Measurements from ENCODE around the gene YIPF3.
"Not testable (repeated sequence)": the region's sequence is repeated elsewhere in the genome, so short reads cannot be mapped to it uniquely, and the experiment has no call there.

Gene YIPF3

DNA sequence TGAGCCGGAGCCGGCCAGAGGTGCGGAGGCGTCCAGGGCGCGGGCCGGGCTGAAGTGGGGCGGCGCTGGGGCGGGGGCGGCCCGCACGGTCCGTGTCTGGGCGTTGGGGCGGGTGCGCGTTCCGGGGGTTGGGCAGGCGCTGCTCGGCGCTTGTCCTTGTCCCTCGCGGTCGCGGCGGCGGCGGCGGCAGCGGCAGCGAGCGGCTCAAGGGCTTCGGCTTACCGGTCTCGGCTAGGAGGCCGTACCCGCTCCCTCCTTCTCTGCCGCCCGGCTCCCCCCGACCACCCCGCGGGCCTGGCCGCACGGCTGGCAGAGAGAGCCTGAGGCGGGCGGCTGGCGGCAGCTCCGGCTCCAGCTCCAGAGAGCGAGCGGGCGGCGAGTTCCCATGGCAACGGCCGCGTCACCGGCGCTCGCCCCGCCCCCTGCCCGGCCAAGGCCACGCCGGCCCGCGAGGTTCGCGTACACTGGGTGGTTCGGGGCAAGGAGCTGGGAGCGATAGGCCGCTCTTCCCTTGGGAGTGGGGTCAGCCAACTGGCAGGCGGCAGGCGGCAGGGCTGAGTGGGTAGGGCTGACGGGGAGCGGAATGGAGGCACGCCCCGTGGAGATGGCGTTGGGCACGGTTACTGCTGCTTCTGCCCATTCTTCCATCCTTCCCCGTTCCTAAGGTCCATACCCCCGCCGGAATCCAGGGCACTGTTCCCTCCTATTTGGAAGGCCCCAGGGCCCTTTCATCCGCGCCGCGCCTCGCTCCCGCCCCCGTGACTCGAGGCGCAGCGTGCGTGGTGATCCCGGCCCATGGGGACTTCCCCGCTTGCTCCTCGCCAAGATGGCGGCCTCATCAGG, 6.5 kb downstream of the YIPF3 start, which contains the start of gene LRRC73:
Gene LRRC73 (minus strand): TSS at position 363 of the 843 bp plus-strand sequence. CDS start 561 bp downstream, outside the sequence.
- DNase-seq (ENCODE audit: low read depth in 2 of 2) = peak; percentile 43 to 71

DNA sequence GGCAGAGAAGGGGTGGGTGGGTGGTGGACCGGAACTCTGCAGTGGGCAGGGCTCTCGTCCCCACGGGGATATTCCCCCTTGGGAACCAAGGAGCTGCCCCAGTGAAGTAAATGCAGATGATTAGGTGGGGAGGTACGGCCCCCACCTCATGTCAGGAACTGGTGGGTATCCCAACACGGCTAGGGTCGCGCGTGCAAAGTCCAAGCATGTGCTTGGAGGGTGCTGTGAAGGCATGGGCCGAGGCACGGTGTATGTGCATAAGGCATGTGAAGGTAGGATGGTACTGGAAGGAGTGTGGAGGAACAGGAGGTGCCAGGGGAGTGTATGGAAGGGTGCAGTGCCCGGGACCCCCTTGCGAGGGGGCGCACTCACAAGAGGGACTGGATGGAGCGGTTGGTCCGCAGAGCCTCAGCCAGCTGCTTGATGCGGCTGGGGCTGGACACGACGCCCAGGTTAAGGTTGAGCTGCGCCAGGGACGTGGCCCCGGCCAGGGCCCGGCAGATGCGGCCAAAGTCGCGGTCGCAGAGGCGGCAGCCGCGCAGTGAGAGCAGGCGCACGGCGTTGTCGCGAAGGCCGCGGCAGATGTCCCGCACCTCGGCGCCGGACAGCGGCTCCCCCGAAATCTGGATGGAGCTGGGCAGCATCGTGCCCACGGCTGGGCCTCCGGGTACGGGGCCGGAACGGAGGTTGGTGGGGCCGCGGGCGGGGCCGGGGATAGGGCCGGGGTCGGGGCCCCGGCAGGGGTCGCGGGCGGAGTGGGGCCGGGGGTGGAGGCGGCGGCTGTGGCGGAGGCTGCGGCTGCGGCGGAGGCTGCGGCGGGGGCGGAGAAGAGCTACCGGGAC, 7.4 kb downstream of the YIPF3 start:
- DNase-seq (ENCODE audit: low read depth in 2 of 2) = no peak

DNA sequence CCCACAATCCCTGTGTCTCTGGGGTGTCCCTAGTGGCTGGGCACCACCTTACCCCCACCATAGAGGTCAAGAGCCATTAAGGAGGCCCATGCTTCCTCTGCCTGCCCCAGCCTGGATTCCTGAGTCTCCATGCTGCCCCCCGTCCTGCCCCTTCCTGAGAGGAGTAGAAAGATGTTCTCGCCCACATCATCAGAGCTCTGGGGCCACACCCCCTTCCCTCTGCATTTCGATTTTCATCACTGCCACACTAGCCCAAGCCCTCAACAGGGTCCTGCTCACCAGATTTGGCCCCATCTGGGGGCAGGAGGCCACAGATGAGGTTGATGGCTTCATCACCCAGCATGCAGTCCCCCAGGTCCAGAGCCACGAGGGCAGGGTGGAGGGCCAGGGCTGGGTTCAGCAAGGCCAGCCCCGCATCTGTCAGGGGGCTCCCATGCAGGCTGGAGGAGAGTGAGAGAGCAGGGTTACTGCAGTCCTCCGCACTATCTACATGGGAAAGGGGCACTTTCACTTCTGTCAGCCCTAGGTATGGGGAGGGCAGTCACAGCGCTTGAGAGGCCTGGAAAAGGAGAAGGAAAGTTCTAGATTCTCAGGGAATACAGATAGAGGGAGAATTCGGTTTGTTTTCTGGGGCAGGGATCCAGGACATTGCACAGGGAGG, 8.1 kb downstream of the YIPF3 start:
- DNase-seq (ENCODE audit: low read depth in 2 of 2) = no peak

GRCh38 chr6:43506667-43507471, 9.9 kb downstream of the YIPF3 start:
- DNase-seq (ENCODE audit: low read depth in 2 of 2) = peak; percentile 64 to 69

- DNase-seq (ENCODE audit: low read depth in 2 of 2) = no peak
Measured at GRCh38 chr6:43506171-43506570, 10.6 kb downstream of the YIPF3 start.

DNA sequence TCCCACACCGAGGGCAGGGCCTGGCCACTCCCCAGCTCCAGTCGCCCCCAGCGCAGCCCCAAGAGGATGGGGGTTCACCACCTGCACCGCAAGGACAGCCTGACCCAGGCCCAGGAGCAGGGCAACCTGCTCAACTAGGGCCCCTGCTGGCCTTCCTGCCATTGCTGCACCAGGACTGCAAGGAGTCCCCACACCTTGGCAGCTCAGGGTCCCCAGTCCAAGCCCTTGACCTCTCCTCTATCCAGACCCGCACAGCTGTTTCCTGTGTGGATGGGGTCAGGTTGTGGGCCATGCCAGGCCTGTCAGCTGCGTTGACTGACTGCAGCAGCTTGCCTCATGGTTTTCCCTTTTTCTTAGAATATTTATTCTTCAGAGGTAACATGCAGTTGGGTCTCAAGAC, 11.0 kb downstream of the YIPF3 start:
- no peak for DNase-seq (ENCODE audit: low read depth in 2 of 2)

DNA sequence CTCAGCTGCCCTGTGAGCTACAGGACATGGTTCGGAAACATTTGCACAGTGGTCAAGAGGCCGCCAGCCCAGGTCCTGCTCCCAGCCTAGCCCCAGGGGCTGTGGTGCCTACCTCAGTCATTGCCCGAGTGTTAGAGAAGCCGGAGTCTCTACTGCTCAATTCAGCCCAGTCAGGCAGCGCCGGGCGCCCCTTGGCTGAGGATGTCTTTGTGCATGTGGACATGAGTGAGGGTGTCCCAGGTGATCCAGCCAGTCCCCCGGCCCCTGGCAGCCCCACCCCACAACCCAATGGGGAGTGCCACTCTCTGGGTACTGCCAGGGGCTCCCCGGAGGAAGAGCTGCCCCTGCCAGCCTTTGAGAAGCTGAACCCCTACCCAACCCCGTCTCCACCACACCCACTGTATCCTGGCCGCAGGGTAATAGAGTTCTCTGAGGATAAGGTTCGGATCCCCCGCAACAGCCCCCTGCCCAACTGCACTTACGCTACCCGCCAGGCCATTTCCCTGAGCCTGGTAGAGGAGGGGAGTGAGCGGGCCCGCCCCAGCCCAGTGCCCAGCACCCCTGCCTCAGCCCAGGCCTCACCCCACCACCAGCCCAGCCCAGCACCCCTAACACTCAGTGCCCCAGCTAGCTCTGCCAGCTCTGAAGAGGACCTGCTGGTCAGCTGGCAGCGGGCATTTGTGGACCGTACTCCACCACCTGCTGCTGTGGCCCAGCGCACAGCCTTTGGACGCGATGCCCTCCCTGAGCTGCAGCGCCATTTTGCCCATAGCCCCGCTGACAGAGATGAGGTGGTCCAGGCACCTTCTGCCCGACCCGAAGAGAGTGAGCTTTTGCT, 11.8 kb downstream of the YIPF3 start:
- DNase-seq (ENCODE audit: low read depth in 2 of 2) = no peak

DNA sequence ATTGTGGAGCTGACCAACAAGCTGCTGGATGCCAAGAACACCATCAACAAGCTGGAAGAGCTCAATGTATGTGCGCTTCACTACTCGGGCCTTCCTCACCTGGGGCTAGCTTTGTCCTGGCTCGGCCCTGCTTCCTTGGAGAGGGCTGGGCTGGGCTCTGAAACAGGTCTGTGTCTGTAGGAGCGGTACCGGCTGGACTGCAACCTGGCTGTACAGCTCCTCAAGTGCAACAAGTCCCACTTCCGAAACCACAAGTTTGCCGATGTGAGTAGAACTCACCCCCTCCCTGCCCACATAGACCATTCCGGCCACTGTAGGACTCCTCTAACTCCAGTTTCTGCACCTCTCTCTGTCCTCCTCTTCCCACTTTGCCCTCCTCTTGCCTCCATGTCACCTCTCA, 13.3 kb downstream of the YIPF3 start:
- DNase-seq (ENCODE audit: low read depth in 2 of 2) = no peak

DNA sequence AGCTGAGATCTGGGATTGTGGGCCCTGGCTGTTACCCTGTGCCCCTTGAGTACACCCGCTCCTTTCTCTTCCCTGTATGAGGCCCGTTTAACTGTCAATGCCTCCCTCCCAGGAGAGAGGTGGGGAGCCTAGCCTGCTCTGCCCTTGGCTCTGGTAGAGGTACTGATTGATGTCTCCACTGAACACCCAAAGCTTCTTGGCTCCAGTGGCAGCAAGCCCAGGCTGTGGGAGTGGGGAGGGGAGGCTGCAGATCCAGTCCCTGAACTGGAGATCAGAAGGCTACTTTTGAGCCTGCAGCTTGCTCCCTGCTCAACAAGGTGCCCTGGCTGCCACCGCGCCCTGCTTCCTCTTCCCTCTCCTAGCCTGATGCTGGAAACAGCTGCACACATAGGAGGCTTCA, 14.1 kb downstream of the YIPF3 start:
- DNase-seq (ENCODE audit: low read depth in 2 of 2) = no peak

DNA sequence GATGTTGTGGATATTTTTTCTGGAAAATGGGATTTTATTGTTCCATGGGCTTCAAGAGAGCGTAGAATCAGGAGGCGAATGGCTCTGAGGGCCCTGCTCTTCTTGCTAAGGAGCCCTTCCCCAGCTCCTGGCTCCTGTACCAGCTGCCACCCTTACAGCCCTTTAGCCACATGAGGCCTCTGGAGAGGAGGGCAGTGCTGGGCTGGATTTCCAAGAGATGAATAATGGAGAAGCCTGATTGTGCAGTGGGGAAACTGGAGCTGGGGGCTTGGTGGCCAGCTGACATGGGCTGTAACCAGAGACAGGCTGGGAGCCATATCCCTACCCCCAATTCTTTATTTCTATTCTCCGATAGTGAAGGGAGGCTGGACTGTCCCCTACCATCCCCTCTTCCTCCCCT, 15.8 kb downstream of the YIPF3 start:
- no peak for DNase-seq (ENCODE audit: low read depth in 2 of 2)

GRCh38 chr6:43499028-43499815, 17.5 kb downstream of the YIPF3 start:
- no peak for DNase-seq (ENCODE audit: low read depth in 2 of 2)

DNA sequence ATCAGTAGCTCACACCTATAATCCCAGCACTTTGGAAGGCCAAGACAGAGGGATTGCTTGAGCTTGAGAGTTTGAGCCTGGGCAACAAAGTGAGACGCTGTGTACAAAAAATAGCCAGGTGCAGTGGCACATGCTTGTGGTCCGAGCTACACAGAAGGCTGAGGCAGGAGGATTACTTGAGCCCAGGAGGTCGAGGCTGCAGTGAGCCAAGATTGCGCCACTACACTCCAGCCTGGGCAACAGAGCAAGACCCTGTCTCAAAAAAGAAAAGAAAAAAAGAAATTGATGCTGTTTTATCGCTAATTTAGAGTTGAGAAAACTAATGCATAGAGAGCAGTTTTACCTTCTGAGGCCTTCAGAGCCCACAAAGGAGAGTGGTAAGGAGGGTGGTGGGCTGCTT, 18.4 kb downstream of the YIPF3 start:
- not testable (repeated sequence) for DNase-seq (ENCODE audit: low read depth in 2 of 2)

DNA sequence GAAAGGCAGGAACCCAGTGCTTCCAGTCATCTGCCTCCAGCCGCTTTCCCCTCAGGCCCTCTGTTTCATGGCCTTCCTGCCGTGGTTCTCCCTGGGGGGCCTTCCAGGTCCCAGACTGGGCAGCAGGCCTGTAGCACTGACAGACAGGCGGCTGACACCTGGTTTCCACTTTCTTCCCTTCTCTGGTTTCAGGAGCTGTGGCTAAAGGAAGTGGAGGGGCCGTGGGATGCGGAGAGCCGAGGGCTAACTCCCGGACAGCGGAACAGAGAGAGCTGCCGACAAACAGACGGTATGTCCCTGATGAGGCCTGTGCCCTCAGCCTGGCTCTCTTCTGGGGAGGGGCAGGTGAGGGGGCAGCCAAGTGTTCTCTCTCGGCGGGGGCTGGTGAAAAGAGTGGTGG, 19.0 kb downstream of the YIPF3 start:
- no peak for DNase-seq (ENCODE audit: low read depth in 2 of 2)

- no peak for DNase-seq (ENCODE audit: low read depth in 2 of 2)
Measured at GRCh38 chr6:43497129-43497396, 19.7 kb downstream of the YIPF3 start.

DNA sequence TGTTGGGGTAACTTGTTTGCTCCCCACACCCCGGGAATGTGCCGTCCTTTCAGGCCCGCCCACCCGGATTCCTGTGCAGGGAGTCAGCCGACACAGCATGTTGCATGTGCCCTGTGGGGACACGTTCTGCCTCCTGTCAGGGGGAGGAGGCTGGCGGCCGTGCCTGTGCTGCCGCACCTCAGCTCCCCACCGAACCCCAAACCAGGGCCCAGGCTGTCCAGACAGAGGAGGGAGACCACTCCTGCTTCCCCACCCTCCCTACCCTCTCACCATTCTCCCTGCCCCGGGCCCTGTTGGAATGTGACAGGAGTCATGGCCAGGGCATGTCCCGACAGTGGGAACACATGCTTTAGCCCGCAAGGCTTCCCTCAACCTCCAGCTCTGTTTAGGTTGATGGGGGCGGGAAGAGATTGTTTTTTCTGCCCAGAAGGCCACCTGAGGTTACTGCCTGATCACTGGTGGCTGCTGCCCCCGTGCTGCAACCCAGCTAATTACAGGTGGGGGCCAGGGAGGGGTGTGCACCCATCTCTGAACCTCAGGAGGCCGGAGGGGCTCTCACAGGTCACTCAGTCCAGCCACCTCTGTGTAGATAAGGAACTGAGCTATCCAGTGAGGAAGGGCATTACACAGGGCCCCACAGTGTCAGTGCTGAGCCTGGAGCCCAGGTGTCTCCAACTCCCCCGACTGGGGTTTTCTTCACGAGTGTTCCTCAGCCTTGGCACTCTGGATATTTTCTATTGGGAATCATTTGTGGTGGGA, 20.2 kb downstream of the YIPF3 start:
- no peak for DNase-seq (ENCODE audit: low read depth in 2 of 2)

DNA sequence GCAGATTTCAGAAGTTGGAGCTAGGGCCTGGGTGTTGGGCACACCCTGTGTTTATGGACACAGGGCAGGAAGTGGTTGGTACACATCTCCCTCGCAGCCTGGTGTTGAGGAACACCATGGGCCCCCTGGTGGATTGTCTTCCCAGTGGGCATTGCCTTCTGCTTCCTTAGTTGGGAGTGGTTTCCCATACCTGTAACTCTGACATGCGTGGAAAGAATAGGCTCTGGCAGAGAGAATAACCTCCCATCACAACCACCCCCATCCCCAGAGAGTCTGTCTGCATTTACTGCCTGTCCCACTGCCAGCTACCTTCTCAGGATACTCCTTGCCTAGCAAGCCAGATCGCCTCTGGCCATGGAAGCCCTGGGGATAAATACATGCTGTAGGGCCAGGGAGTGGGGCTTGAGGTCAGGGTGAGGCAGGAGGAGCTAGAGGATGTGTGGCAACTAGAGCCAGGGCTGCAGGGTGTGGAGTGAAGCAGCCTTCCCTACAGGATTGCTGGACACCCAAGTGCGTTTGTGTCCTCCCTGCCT, 21.3 kb downstream of the YIPF3 start:
- DNase-seq (ENCODE audit: low read depth in 2 of 2) = no peak

DNA sequence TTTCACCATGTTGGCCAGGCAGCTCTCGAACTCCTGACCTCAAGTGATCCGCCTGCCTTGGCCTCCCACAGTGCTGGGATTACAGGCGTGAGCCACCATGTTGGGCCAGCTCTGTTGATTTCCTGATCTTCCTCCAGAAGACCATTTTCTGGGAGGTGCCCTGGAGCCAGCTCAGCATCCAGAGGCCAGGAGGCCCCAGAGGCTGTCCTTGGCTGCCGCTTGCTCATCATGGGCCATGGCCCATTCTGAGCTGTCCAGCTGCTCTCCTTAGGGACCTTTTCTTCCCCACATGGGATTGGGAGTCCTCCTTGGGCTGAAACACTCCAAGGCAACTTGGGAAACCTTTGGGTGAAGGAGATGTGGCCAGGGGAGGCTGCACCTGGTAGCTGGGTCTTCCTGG, 22.0 kb downstream of the YIPF3 start:
- no peak for DNase-seq (ENCODE audit: low read depth in 2 of 2)

DNA sequence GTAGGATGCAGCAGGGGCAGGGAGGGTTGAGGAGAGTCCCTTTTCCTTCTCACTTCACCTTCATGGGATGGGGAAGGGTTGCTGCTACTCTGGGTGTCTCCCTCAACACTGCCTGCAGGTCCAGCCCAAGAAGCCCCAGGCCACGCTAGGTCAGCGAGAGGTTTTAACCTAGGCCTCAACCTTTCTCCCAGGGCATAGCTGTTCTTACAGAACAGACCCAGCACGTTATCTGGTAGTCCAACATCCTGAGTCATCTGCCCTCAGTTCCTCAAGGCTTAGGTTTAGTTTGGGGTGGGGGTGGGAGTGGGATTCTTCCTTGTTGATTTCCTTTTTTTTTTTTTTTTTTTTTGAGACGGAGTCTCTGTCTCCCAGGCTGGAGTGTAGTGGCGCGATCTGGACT, 22.4 kb downstream of the YIPF3 start:
- no peak for DNase-seq (ENCODE audit: low read depth in 2 of 2)

DNA sequence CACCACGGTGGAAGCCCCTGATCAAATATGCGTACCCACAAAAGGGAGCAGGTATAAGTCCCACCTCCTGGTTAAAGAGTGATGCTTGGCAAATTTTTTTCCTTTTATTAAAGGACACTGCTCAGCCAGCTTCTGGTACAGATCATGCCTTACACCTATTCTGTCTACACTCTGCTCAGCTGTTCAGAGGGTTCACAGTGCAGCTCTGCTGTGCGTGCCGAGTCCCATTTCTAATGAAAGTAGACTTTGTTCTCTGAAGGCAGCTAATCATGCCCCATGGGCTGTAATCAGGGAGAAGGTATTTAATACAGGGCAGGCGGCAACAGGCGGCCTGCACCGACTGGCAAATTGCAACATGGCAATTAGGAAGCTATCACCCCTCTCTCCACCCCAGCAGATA, 22.9 kb downstream of the YIPF3 start:
- DNase-seq (ENCODE audit: low read depth in 2 of 2) = no peak
